ENCODE results near the gene PLBD2.

PLBD2 gene

GRCh38 chr12:113318046-113318656 lies 40.2 kb upstream of the PLBD2 start:
- no peak for DNase-seq (ENCODE audit: low read depth in 2 of 2)
- no peak overlapping the region for H3K4me3 ChIP-seq (replicated peaks in 1 of 2; ENCODE audit: low read depth in 2 of 2, low read length in 2 of 2)
- TF ChIP-seq CTCF (IDR thresholded peaks at IDR 0.05; ENCODE audit: low read depth, low read length), result no peak

- no peak for DNase-seq (ENCODE audit: low read depth in 2 of 2)
- no peak for TF ChIP-seq CTCF (IDR thresholded peaks at IDR 0.05; ENCODE audit: low read depth, low read length)
- H3K4me3 ChIP-seq (replicated peaks in 1 of 2; ENCODE audit: low read depth in 2 of 2, low read length in 2 of 2), result no peak overlapping the region
Measured at GRCh38 chr12:113318900-113319628, 39.3 kb upstream of the PLBD2 start.

GRCh38 chr12:113320401-113320800 lies 38.0 kb upstream of the PLBD2 start:
- H3K4me3 ChIP-seq (replicated peaks in 1 of 2; ENCODE audit: low read depth in 2 of 2, low read length in 2 of 2), result no peak overlapping the region
- DNase-seq (ENCODE audit: low read depth in 2 of 2), result no peak
- TF ChIP-seq CTCF (IDR thresholded peaks at IDR 0.05; ENCODE audit: low read depth, low read length), result no peak

GRCh38 chr12:113322343-113322742 lies 36.0 kb upstream of the PLBD2 start:
- no peak for TF ChIP-seq CTCF (IDR thresholded peaks at IDR 0.05; ENCODE audit: low read depth, low read length)
- DNase-seq (ENCODE audit: low read depth in 2 of 2), result peak; percentile 54 to 91

GRCh38 chr12:113325916-113326315 lies 32.5 kb upstream of the PLBD2 start:
- DNase-seq (ENCODE audit: low read depth in 2 of 2), result peak; percentile 59 to 91
- no peak overlapping the region for H3K4me3 ChIP-seq (replicated peaks in 1 of 2; ENCODE audit: low read depth in 2 of 2, low read length in 2 of 2)
- no peak for TF ChIP-seq CTCF (IDR thresholded peaks at IDR 0.05; ENCODE audit: low read depth, low read length)

More at GRCh38 chr12:113322343-113322742, 36.0 kb upstream of the PLBD2 start:
- H3K4me3 ChIP-seq (replicated peaks in 1 of 2; ENCODE audit: low read depth in 2 of 2, low read length in 2 of 2), result no peak overlapping the region

- peak; percentile 2 for TF ChIP-seq CTCF (IDR thresholded peaks at IDR 0.05; ENCODE audit: low read depth, low read length)
- peak in 1 of 2 donors; percentile 33 for DNase-seq (ENCODE audit: low read depth in 2 of 2)
- no peak overlapping the region for H3K4me3 ChIP-seq (replicated peaks in 1 of 2; ENCODE audit: low read depth in 2 of 2, low read length in 2 of 2)
Measured at GRCh38 chr12:113326775-113327395, 31.5 kb upstream of the PLBD2 start.

All from cardiac fibroblast (primary cell).